Hematopoietic multipotent progenitor cell treated with erythropoietin and hydrocortisone succinate and interleukin-3 and kit ligand, for 6 days (in vitro differentiated cells): ENCODE measurements around the gene TMEM107.

Source experiments
- DNase-seq: peaks from one replicate; pipeline ENCODE4 v3.0.0-alpha.2; 2015

Gene TMEM107

DNA sequence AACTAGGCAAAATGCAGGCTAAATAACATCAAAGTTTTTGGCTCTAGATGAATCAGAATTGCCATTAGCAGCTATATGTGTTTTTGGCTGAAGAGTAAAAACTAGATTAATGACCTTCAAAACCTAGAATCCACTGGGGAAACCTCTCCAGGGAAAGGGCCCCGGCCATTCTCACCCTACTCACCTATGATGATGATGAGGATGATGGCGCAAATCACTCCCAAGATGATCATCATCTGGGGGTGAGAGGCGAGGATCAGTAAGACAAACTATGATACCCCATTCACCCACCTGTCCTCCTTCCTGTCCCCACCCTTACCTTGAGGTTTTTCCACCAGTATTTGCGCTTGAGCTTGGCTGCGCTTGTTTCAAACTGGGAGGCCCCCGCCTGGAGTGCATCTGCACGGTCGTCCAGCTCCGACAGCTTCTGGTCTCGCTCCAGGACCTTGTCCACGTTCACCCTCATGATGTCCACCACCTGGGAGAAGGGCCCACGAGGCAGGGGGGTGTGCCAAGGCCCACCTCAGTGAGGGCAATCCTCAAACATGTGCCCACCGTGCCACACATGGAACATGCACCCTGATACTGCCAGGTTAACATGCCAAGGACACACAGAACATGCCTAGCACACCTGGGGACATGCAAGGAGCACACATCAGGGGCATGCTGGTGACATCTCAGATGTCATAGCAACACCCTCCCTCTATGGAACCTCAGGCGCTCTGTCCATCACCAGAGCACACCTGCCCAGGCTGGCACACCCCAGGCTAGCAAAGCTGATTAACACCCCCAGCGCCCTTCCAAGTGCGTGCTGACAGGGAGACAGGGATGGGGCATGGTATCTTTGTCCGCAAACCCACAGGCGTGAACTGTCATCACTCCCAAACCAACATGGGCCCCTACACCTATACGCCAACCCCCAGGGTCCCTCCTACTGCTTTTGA lies 14.6 kb downstream of the TMEM107 start:
- no peak for DNase-seq

- no peak for DNase-seq
Observed at GRCh38 chr17:8160741-8161221, 15.4 kb downstream of the TMEM107 start.

GRCh38 chr17:8160224-8160577 lies 16.0 kb downstream of the TMEM107 start:
- DNase-seq, result no peak

DNA sequence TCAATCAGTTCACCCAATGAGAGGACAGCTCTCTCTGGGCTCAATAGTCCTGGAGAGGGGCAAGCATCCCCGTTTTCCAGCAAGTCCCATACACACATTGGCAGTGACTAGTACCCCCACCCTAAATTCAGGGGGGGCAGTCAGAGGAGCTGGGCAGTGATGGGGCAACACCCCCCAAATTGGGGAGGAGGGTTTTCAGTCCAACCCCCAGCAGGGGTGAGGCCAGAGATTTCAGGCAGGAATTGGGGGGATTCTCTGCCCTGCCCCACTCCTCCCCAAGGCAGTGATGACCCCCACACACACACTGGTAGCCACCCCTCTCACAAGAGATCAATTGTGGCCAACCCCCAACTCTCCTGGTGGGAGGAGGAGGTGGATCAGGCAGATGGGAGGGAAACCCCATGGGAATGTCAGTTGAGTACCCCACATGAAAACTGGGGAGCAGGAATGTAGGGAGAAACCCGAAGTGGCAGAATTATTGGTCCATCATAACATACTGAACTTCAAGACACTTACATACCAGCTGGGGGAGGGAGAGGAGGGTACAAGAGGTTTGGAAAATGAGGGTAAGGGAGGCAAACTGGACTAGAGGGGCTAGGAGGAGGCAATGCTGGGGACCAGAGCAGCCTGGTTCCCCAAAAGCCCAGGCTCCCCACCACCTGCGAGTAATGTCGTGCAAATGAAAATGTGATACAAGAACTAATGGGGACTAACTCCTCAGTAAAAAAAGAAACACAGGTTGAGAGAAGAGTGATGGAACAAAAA lies 16.5 kb downstream of the TMEM107 start:
- no peak for DNase-seq

- no peak for DNase-seq
Observed at GRCh38 chr17:8159032-8159400, 17.2 kb downstream of the TMEM107 start.

- DNase-seq, result peak; percentile 96
Observed at GRCh38 chr17:8158267-8159031, 17.7 kb downstream of the TMEM107 start.

DNA sequence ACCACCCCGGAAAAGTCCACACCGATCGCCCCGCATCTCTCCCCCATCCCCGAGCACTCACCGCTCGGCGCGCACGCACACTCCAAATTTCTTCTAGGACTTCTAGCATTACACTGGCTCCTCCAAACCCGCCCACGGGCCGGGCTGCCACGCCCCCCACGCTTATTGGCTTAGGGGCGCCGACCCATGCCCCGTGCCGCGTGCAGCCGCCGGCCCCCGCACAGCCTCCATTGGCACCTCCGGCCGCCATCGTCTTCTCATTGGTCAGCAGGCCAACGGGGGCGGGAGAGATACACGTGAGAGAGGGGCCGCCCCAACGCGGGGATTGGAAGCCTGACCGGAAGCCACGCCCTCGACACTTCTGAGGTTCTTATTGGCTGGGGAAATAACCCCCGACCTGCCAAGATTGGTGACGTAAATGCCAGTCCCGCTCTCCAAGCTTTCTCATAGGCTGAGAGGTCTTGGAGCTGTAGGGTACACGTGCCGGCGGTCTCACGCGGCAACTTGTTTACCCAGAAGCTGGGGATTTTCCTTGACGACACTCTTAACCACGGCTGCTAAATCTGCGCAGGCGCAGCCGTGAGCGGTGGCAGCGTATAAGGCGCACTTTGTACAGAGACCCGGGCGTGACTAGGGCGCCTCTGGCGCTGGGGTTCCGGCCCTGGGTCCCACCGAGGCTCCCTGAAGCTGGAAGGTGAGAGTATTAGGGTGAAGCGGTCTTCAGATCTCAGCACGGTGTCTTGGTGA lies 19.8 kb downstream of the TMEM107 start:
- DNase-seq, result peak; percentile 100

- DNase-seq, result no peak
Observed at GRCh38 chr17:8155996-8156245, 20.3 kb downstream of the TMEM107 start.

DNA sequence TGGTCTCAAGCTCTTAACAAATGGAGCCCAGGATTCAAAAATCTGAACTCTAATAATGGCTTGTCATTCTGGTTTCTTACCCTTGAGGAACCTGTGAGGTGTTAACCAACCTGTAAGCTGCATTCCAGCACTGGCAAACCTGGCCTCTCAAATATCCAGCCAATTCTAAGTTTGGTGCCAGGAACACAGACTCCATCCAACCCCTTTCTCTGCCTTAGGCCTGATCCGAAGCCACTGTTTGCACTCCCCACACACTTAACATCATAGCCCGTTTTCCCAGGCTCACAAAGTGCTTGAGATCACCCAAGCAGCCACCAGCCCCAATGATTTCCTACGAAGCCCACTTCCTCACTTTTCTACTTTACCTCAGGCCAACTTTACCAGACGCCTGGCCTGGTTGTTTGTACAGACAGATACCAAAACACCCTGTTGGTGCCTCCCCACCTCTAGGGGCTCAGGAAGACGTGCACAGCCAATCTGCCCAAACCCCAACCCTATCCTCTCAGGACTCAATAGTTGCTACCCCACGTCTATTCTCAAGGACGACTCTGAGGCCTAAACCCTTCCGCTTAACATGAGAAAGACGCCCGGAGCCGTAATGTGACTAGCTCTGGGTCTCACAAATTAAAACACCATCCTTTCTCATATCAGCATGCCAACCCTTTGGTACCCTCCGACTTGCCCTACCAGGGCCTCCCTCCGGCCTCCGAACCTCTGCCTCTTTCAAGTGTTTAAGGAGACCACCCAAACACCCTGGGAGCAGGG lies 20.8 kb downstream of the TMEM107 start:
- DNase-seq, result peak; percentile 33

- no peak for DNase-seq
Observed at GRCh38 chr17:8154608-8155155, 21.5 kb downstream of the TMEM107 start.

DNA sequence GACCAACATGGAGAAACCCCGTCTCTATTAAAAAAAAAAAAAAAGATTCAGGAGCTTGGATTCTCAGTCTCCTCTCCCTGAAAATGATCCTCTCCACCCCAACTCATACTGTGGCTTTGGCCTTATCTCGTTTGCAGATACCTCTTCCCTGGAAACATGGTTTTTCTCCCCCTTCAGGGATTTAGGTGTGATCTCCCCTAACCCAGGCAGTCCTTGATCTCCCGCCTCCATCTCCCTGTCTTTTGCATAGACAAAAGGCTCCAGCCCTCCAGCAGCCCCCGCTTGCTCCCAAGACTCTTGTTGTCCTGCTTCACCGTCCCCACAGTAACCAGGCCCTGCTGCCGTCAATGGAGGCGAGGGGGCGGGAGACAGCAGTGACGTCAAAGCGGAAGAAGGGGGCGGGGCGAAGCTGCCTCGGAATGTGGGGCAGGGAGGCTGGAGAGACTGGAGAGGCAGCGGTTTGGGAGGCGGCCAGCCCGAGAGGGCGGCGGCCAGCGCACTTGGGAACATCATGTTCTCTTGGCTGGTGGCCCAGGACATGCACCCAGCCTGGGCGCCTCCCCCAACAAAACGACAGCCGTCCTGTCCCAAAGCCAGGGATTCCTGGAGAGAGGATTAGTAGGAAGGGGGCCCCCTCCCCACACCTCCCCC lies 22.1 kb downstream of the TMEM107 start:
- peak; percentile 99 for DNase-seq

DNA sequence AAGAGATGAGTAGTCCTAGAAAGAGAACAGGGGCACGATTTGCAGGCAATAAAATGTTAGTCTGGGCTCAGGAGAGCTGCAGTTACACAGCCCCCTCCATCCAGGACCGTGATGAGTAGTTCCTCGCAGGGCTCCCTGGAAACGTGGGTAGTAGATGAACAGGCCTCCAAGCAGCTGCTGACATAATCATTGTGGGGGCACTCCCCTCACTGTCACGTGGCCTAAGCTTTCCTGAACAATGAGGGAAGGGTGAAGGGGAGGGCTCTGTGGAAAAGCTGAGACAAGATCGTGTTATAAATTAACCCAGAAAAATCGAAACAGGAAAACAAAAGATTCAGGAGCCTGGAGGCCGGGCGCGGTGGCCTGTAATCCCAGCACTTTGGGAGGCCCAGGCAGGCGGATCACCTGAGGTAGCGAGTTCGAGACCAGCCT lies 22.6 kb downstream of the TMEM107 start:
- DNase-seq, result peak; percentile 88

DNA sequence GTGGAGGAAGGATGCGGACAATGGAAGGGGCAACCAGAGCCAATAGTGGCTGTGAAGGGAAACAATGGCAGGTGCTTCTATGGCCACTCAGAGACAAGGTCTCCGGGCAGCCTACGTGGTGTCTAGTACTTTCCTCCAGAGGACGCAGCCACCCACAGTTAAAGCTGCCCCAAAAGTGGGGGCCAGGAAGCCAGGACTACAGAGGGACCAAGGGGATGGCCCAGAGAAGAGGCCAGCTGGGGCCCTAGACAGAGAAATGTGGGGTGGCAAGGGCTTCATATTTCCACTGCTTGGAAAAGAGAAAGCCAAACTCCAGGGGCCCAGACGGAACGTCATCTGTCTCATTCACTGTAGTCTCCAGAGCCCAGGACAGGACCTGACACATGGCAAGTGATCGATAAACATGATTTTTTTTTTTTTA lies 23.1 kb downstream of the TMEM107 start:
- DNase-seq, result no peak

- peak; percentile 98 for DNase-seq
Observed at GRCh38 chr17:8152112-8152775, 23.9 kb downstream of the TMEM107 start, which contains the start of gene PER1. PER1 (minus strand) TSS chr17:8152404; CDS start chr17:8150706, 1,698 bp downstream.

DNA sequence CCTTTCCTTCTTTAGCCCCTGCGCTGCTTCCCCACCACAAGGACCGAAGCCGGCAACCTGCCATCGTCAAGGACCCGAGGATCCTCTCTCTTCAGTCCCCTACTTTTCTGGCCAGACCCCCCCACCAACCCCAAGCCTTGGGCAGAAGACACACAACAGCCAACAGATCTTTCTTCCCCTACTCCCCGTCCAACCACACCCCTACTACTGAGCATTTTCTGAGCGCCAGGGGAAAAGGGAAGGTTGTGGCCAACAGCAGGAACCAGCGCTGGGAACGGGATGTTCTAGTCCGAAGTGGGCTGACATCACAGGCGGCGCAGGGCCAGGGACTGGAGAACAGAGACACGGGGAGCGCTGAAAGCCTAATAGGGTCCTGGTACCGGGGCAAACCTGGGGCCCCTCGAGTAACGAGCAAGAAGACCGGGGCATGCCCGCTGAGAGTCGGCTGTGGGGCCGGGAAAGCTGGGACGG lies 24.5 kb downstream of the TMEM107 start:
- peak; percentile 60 for DNase-seq

DNA sequence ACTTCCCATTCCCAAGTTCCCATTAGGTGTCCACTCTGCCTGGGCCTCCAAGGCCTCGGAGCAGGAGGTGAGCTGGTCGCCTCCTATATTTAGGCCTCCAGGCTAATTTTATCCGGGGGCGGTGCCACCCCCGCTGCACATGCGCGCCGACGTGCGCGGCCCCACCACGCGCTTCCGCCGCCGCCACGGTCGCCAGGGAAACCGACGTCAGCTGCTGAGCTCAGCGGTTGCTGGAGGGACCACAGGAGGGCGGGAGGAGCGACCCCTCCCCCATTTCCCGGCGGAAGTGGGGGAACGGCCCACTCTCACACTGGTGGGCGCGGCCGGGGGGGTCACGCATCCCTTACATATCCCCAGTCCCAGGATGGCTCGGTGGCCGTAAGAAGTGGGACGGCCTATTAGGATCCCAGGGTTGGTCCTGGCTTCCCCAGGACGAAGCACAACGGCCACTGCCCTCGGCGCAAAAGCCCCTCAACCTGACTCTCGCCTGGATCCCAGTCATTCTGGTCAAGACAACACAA lies 25.0 kb downstream of the TMEM107 start:
- peak; percentile 83 for DNase-seq

- no peak for DNase-seq
Observed at GRCh38 chr17:8150194-8151119, 25.7 kb downstream of the TMEM107 start.

- DNase-seq, result no peak
Observed at GRCh38 chr17:8149419-8150193, 26.6 kb downstream of the TMEM107 start.
